Activated naive CD8-positive, alpha-beta T cell treated with anti-CD3 and anti-CD28 coated beads for 36 hours (primary cell): ENCODE measurements around the gene LEAP2. TPM values are rescaled to one million over a fixed set of nuclear protein-coding genes. Genes with fewer than 3 reads are reported as not detected.
A peak's percentile ranks its signal among the peaks of the same experiment; 100 is the strongest.

ENCODE experiments used
- DNase-seq: peaks from one replicate; pipeline ENCODE4 v3.0.0; 2021
- H3K27ac Mint-ChIP-seq: one replicate; pipeline ENCODE4 v1.8.0; 2022; ENCODE audit warnings: mild to moderate bottlenecking, moderate library complexity, mixed read lengths
- H3K27me3 Mint-ChIP-seq: one replicate; pipeline ENCODE4 v1.8.0; 2022; ENCODE audit warnings: mild to moderate bottlenecking, mixed read lengths
- H3K36me3 Mint-ChIP-seq: one replicate; pipeline ENCODE4 v1.8.0; 2021; ENCODE audit warnings: mild to moderate bottlenecking, mixed read lengths
- H3K4me1 Mint-ChIP-seq: one replicate; pipeline ENCODE4 v1.8.0; 2021; ENCODE audit warnings: mixed read lengths
- H3K4me3 Mint-ChIP-seq: one replicate; pipeline ENCODE4 v1.8.0; 2022; ENCODE audit warnings: mild to moderate bottlenecking, moderate library complexity, mixed read lengths
- H3K9me3 Mint-ChIP-seq: one replicate; pipeline ENCODE4 v1.8.0; 2022; ENCODE audit warnings: mixed read lengths
- total RNA-seq, 2 experiments: library from RNA; stranded (reverse); gene quantifications; one replicate each; pipeline ENCODE4 v1.2.3, GENCODE V29; 2021

The LEAP2 gene
- total RNA-seq, 2 experiments from 2014 or later: 1.8 TPM

DNA sequence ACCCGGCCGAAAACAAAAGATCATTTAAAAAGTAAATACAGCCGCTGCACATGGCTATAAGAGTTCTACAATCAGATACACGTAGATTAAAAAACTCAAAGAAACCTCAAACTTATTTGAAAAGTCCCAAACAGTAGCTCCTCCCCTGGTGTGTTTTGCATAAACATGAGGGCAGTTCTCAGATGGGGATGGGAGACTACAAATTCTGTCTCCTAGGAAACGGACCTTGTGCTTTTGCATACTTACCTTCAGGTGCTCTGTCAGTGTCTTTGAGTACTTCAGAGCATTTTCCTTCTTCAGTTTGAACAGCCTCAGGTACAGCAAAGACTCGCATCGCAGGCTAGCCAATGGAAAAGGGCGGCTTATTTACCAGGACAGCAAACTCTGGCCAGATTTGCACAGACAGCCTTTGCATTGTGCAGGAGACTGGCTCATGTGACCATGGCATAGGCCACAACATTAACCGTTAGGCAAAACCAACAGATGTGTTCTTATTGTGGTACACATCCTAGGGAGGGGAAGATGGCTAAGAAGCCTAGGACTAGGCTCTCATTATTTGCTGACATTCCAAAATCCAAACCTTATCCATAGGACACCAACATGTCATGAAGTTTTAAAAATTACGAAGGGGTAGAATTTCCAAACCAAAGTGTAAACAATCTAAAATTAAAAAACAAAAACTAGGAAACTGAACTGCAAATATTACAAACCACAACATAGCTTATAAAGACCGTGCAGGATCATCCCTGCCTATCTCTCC lies 12.8 kb downstream of the LEAP2 start:
- H3K4me3 Mint-ChIP-seq: no peak overlapping the region
- H3K9me3 Mint-ChIP-seq: no peaks in the 10 kb centered on the region
- no peak overlapping the region for H3K27ac Mint-ChIP-seq
- peaks cover 11% of the 10 kb centered on the region for H3K4me1 Mint-ChIP-seq
- H3K27me3 Mint-ChIP-seq: no peaks in the 10 kb centered on the region
- H3K36me3 Mint-ChIP-seq: peaks cover 8% of the 10 kb centered on the region
- DNase-seq: no peak

DNA sequence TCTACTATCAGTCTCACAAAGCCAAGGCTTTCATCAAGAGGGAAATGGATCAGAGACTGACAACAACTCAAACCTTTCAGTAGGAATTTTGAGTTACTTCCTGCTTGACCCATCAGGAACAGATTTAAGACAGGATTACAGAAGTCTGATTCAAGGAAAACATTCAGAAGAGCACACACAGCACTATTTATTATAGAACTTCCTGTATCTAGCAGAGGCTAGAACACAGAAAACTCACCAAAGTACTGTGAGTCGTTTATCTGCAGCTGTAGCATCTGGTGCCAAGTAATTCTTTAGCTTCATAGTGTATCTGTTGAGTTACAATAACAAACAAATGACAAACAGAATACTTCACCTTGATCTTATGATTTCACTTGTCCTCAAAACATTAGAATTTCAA lies 13.8 kb downstream of the LEAP2 start:
- no peak overlapping the region for H3K4me3 Mint-ChIP-seq
- H3K27me3 Mint-ChIP-seq: no peaks in the 10 kb centered on the region
- H3K27ac Mint-ChIP-seq: no peak overlapping the region
- no peak for DNase-seq
- peaks cover 9% of the 10 kb centered on the region for H3K36me3 Mint-ChIP-seq
- H3K9me3 Mint-ChIP-seq: no peaks in the 10 kb centered on the region
- H3K4me1 Mint-ChIP-seq: peaks cover 11% of the 10 kb centered on the region

DNA sequence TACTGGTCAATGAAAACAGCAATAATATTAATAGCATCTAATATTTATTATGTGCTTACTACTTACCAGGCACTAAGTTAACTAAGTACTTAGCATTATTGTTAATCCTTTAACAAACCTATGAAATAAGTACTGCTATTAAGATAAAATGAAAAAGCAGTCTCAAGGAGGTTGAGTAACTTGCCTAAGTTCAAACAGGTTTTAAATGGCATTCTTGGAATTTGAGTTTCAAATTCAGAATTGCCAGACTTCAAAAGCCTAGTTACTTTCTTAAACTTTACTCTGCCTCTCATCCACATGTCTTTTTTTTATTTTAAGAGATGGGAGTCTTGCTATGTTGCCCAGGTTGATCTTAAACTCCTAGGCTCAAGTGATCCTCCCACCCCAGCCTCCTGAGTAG lies 16.0 kb downstream of the LEAP2 start:
- H3K27ac Mint-ChIP-seq: no peak overlapping the region
- peaks cover 8% of the 10 kb centered on the region for H3K4me1 Mint-ChIP-seq
- no peak overlapping the region for H3K4me3 Mint-ChIP-seq
- H3K9me3 Mint-ChIP-seq: no peaks in the 10 kb centered on the region
- peaks cover 5% of the 10 kb centered on the region for H3K36me3 Mint-ChIP-seq
- DNase-seq: no peak
- no peaks in the 10 kb centered on the region for H3K27me3 Mint-ChIP-seq

DNA sequence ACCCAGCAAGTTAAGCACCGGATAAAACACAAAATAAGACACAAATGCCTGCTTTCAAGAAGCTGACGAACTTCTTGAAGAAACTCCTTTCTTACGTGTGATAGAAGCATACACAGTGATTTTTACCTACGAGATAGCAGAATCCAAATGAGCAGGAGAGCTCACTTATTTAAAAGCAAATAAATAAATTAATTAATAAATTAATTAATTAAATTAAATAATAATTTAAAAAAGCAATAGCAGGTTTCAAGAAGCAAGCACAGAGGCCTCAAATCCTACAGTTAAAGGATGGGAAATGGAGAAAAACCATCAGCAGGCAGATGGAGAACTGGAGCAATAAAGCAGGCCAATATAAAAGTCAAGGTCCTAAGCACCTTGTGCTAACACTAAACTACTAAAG lies 17.3 kb downstream of the LEAP2 start:
- Mint-ChIP-seq H3K27ac (no peak overlapping the region), H3K4me1 (peaks cover 3% of the 10 kb centered on the region), H3K4me3 (no peak overlapping the region), H3K9me3 (no peaks in the 10 kb centered on the region), H3K27me3 (no peaks in the 10 kb centered on the region), H3K36me3 (peaks cover 9% of the 10 kb centered on the region)
- DNase-seq: no peak

DNA sequence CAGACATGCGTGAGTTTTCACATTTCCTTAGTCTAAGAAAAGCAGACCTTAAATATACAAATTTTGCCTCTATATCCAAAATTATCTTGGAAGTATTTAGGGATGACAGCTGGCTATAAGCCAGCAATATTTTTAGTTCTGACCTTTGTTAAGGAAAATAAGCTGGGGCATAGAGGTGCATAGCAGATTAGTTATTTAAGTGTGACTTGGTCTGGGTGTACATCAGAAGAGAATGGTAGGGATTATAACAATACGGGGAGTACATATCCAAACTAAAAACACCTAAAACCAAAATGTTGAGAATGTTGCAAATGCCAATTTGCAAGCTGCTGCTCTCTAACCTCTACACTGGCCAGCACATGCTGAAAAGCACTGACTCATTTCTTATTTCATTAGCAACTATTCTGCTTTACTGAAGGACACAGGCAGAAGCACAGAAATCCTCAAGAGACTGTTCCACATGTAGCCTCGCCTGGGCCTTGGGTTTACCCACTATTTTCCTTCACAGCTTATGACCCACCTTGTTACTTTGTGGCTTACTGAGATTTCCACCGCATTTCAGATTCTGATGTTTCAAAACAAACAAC lies 22.3 kb downstream of the LEAP2 start:
- Mint-ChIP-seq H3K27ac (no peak overlapping the region), H3K36me3 (peaks cover 21% of the 10 kb centered on the region), H3K9me3 (no peaks in the 10 kb centered on the region), H3K4me3 (no peak overlapping the region), H3K27me3 (no peaks in the 10 kb centered on the region), H3K4me1 (peaks cover 4% of the 10 kb centered on the region)
- no peak for DNase-seq

DNA sequence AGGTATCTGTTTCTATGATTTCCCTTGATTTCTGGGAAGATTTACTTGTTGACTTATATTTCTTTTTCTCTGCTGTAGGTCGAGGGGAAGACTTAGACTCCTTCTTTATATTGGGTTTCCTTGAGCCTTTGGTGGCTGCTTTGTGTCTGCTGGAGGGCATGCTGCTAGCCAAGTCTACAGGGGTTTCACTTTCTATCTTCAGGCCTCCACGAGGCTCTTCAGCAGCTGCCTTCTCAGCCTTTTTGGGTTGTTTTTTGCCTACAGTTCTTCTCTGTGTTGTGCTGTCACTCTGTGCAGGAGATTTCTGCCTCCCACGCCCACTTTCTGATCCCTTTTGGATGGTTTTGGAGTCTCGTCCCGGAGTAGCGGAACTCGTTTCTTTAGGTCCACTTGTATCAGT lies 23.2 kb downstream of the LEAP2 start:
- Mint-ChIP-seq H3K27ac (peak overlapping the region; percentile 16), H3K36me3 (peaks cover 21% of the 10 kb centered on the region), H3K4me3 (no peak overlapping the region), H3K4me1 (peaks cover 4% of the 10 kb centered on the region), H3K9me3 (no peaks in the 10 kb centered on the region), H3K27me3 (no peaks in the 10 kb centered on the region)
- no peak for DNase-seq

DNA sequence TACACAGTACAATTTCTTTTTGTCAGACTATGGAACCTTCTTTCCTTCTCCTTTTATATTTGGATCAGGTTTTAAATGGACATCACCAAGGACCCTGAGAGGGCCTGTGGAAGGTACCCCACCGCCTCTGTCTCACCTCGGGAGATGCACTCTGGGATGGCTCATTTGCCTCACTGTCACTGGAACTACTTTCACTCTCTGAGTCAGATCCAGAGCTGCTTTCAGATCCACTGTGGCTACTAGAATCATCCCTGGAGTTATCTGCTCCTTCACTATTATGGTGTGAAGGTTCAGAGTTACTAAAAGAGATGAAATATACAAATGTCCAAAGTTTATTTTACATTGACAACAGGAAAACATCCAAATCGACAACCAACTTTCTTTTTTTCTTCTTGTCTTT lies 24.6 kb downstream of the LEAP2 start:
- Mint-ChIP-seq H3K4me3 (no peak overlapping the region), H3K36me3 (peaks cover 18% of the 10 kb centered on the region), H3K27me3 (no peaks in the 10 kb centered on the region), H3K9me3 (no peaks in the 10 kb centered on the region), H3K4me1 (peaks cover 5% of the 10 kb centered on the region), H3K27ac (no peak overlapping the region)
- no peak for DNase-seq

DNA sequence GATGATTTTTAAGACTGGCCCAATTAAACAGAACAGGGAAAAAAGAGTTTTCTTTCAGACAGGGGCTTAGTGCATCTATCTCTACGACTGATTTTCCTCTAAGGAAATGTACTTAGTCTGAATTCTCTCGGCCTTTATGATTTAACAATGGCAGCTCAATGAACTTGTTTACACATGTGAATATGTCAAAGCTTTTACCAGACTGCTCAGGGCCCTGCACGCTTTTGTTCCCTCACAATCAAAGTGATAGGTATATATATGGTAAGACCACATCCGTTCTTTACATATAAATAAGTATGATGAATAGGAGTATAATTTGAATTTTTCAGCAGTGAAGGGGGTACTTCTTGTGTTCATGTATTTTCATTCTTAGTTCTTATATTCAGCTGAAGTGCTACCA lies 27.6 kb downstream of the LEAP2 start:
- Mint-ChIP-seq H3K27me3 (no peaks in the 10 kb centered on the region), H3K27ac (no peak overlapping the region), H3K4me3 (no peak overlapping the region), H3K36me3 (peaks cover 25% of the 10 kb centered on the region), H3K9me3 (no peaks in the 10 kb centered on the region), H3K4me1 (peaks cover 10% of the 10 kb centered on the region)
- no peak for DNase-seq

DNA sequence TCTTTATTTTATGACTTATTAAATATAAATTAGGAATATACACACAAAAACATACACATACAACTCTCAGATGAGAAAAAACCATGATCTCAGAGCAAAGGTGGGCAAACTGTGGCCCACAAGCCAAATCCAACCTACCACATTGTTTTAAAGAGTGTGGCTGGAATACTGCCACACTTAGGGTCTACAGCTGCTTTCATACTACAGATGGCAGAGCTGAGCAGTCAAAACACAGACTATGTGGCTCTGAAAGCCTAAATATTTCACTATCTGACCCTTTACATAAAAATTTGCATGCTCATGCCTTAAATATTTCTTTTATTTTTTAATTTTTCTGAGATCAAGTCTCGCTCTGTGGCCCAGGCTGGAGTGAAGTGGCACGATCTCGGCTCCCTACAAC lies 28.3 kb downstream of the LEAP2 start:
- H3K9me3 Mint-ChIP-seq: no peaks in the 10 kb centered on the region

DNA sequence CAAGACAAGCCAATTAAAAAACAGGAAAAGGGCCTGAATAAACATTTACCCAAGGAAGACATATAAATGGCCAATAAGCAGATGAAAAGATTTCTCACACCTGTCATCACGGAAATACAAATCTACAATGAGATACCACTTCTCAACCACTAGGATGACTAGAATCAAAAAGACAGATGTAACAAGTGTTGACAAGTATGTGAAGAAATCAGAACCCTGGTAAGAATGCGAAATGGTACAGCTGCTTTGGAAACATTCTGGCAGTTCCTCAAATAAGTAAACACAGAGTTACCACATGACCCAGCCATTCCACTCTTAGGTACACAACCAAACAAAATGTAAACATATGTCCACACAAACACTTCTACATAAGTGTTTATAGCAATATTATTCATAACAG lies 32.5 kb downstream of the LEAP2 start:
- no peak overlapping the region for H3K4me3 Mint-ChIP-seq
- H3K36me3 Mint-ChIP-seq: peaks cover 15% of the 10 kb centered on the region
- no peaks in the 10 kb centered on the region for H3K9me3 Mint-ChIP-seq
- H3K27ac Mint-ChIP-seq: no peak overlapping the region
- H3K4me1 Mint-ChIP-seq: peaks cover 6% of the 10 kb centered on the region
- no peaks in the 10 kb centered on the region for H3K27me3 Mint-ChIP-seq
- DNase-seq: no peak

More for the DNA sequence above, 28.3 kb downstream of the LEAP2 start:
- H3K36me3 Mint-ChIP-seq: peaks cover 18% of the 10 kb centered on the region
- H3K27me3 Mint-ChIP-seq: no peaks in the 10 kb centered on the region
- H3K4me1 Mint-ChIP-seq: peaks cover 8% of the 10 kb centered on the region
- H3K27ac Mint-ChIP-seq: no peak overlapping the region
- DNase-seq: no peak
- H3K4me3 Mint-ChIP-seq: no peak overlapping the region

DNA sequence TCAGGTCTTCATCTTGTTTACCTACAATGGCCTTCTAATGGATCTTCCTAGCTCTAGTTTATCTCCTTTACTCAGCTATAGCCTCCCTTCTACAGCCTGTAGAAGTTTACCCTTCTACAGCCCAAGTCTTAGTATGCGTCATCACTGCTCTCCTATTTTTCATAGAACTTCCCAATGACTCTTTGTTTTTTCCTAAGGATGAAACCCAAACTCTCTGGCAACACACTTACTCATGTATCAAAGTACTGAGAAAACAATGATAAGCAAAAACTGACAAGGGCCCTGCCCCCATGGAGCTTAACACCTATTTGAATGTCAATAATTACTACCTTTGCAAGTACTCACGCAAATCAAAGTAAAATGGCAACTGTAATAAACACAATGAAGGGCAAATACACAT lies 33.7 kb downstream of the LEAP2 start:
- Mint-ChIP-seq H3K9me3 (no peaks in the 10 kb centered on the region), H3K36me3 (peaks cover 17% of the 10 kb centered on the region), H3K27ac (no peak overlapping the region), H3K27me3 (no peaks in the 10 kb centered on the region), H3K4me3 (no peak overlapping the region), H3K4me1 (peaks cover 8% of the 10 kb centered on the region)
- no peak for DNase-seq

DNA sequence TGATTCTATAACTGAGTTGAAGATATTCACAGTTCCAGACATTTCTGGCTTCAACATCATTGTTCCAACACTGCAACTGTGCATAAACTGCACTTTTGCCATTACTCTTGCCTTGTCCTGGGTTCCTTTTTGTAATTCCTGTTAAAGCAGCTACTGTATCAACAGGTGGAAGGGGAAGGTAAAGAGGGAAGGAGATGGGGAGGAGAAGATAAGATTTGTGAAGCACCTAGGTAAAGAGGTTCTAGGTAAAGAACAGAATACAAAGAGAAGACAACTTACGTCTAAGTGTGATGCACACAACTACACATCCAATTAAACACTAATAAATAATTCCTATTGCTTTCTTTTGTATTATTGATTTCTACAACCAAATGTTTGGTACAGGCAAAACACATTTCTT lies 36.2 kb downstream of the LEAP2 start:
- Mint-ChIP-seq H3K27ac (no peak overlapping the region), H3K4me1 (peaks cover 5% of the 10 kb centered on the region), H3K9me3 (no peaks in the 10 kb centered on the region), H3K36me3 (peaks cover 14% of the 10 kb centered on the region), H3K4me3 (no peak overlapping the region), H3K27me3 (no peaks in the 10 kb centered on the region)
- DNase-seq: no peak

DNA sequence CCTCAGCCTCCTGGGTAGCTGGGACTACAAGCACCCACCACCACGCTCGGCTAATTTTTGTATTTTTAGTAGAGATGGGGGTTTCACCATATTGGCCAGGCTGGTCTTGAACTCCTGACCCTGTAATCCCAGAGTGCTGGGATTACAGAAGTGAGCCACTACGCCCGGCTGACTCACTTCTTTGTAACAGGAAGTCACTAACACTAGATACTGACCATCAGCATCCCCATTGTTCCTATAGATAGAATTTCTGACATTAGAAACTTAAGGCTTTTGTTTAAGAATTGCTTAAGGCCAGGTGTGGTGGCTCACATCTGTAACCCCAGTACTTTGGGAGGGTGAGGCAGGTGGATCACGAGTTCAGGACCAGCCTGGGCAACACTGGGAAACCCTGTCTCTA lies 42.2 kb downstream of the LEAP2 start:
- Mint-ChIP-seq H3K4me3 (no peak overlapping the region), H3K9me3 (no peaks in the 10 kb centered on the region), H3K36me3 (peaks cover 13% of the 10 kb centered on the region), H3K27me3 (no peaks in the 10 kb centered on the region), H3K4me1 (peaks cover 3% of the 10 kb centered on the region), H3K27ac (no peak overlapping the region)
- DNase-seq: no peak

DNA sequence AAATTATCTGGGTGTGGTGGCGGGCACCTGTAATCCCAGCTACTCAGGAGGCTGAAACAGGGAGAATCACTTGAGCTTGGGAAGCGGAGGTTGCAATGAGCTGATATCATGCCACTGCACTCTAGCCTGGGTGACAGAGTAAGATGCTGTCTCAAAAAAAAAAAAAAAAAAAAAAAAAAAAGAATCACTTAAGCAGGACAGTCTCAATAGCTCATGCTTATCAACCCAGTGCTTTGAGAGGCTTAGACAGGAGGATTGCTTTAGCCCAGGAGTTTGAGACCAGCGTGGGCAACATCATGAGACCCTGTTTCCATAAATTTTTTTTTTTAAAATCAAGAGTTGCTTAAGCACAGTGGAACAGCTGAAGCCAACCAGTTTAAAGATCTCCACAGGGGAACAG lies 42.6 kb downstream of the LEAP2 start:
- H3K4me1 Mint-ChIP-seq: peaks cover 3% of the 10 kb centered on the region
- no peak overlapping the region for H3K27ac Mint-ChIP-seq
- H3K9me3 Mint-ChIP-seq: no peaks in the 10 kb centered on the region
- H3K4me3 Mint-ChIP-seq: no peak overlapping the region
- peaks cover 15% of the 10 kb centered on the region for H3K36me3 Mint-ChIP-seq
- no peak for DNase-seq
- H3K27me3 Mint-ChIP-seq: no peaks in the 10 kb centered on the region
